GM12875 (cell line): ENCODE results near the gene SCARB2.

Source experiments
- H3K4me3 ChIP-seq: one replicate; pipeline ENCODE4 v1.5.1; 2011; ENCODE audit warnings: low read depth, low read length, control low read depth
- CTCF ChIP-seq: IDR thresholded peaks from 2 replicates; pipeline ENCODE4 v1.5.1; 2011; ENCODE audit warnings: low read depth, mild to moderate bottlenecking, control low read depth, inconsistent platforms, low read length, moderate library complexity, borderline replicate concordance; ENCODE audit not compliant: insufficient read depth

Gene SCARB2

GRCh38 chr4:76179398-76180318 is 34.0 kb downstream of the SCARB2 start:
- peak; percentile 75 for TF ChIP-seq CTCF
- H3K4me3 ChIP-seq = no peak overlapping the region

GRCh38 chr4:76178296-76178695 is 35.3 kb downstream of the SCARB2 start:
- no peak overlapping the region for H3K4me3 ChIP-seq
- no peak for TF ChIP-seq CTCF

- no peak for TF ChIP-seq CTCF
Observed at GRCh38 chr4:76177709-76178108, 35.9 kb downstream of the SCARB2 start.

GRCh38 chr4:76175336-76175735 is 38.3 kb downstream of the SCARB2 start:
- no peak overlapping the region for H3K4me3 ChIP-seq
- no peak for TF ChIP-seq CTCF

More at GRCh38 chr4:76177709-76178108, 35.9 kb downstream of the SCARB2 start:
- no peak overlapping the region for H3K4me3 ChIP-seq

- TF ChIP-seq CTCF = no peak
- no peak overlapping the region for H3K4me3 ChIP-seq
Observed at GRCh38 chr4:76174216-76174615, 39.4 kb downstream of the SCARB2 start.

- TF ChIP-seq CTCF = no peak
- H3K4me3 ChIP-seq = no peak overlapping the region
Observed at GRCh38 chr4:76168688-76169087, 44.9 kb downstream of the SCARB2 start.

GRCh38 chr4:76166480-76166879 is 47.1 kb downstream of the SCARB2 start:
- no peak overlapping the region for H3K4me3 ChIP-seq
- TF ChIP-seq CTCF = no peak
